HepG2 (cell line): Measurements from ENCODE around the gene RNASE4. TPM values are rescaled to one million over a fixed set of nuclear protein-coding genes. Genes with fewer than 3 reads are reported as not detected.

Experiments used
- ARNTL ChIP-seq: sonication (generic); formaldehyde crosslinking; IDR thresholded peaks from 2 replicates; pipeline ENCODE4 v1.4.0; 2020; ENCODE audit warnings: mild to moderate bottlenecking, missing genetic modification reagents
- ATF4 ChIP-seq, 2 experiments: fragments of 450-650 bp in 1 of 2; sonication (generic) in 1 of 2; formaldehyde crosslinking; IDR thresholded peaks; 2 replicates each; pipeline versions ENCODE4 v1.5.0 to v1.8.0; 2020 to 2022; ENCODE audit warnings: mild to moderate bottlenecking in 1 of 2, missing genetic modification reagents in 1 of 2
- CREM ChIP-seq, 2 experiments: sonication (generic) in 1 of 2; formaldehyde crosslinking in 1 of 2; IDR thresholded peaks; 2 replicates each; pipeline versions ENCODE4 v1.4.0 to v1.6.1; 2016 to 2020; ENCODE audit warnings: antibody characterized with exemption in 1 of 2, mild to moderate bottlenecking in 1 of 2, missing genetic modification reagents in 1 of 2
- E2F5 ChIP-seq: sonication (generic); formaldehyde crosslinking; conservative IDR thresholded peaks from 2 replicates; pipeline ENCODE4 v1.4.0; 2020; ENCODE audit warnings: missing genetic modification reagents
- EED ChIP-seq: sonication (generic); formaldehyde crosslinking; IDR thresholded peaks from 2 replicates; pipeline ENCODE4 v1.5.0; 2020; ENCODE audit warnings: mild to moderate bottlenecking, missing genetic modification reagents
- ETV5 ChIP-seq: IDR thresholded peaks from 2 replicates; pipeline ENCODE4 v1.6.1; 2018; ENCODE audit warnings: missing biosample characterization, missing genetic modification reagents, inconsistent platforms, borderline replicate concordance
- KDM1A ChIP-seq: IDR thresholded peaks from 2 replicates; pipeline ENCODE4 v1.6.1; 2016; ENCODE audit warnings: missing compliant biosample characterization
- KDM6A ChIP-seq: IDR thresholded peaks from 2 replicates; pipeline ENCODE4 v1.6.1; 2016; ENCODE audit warnings: low read depth
- KLF16 ChIP-seq, 2 experiments: sonication (generic) in 1 of 2; formaldehyde crosslinking in 1 of 2; IDR thresholded peaks; 2 replicates each; pipeline versions ENCODE4 v1.6.1 to v1.8.0; 2016 to 2023; ENCODE audit warnings: missing genetic modification reagents in 2 of 2, missing compliant biosample characterization in 1 of 2
- KLF9 ChIP-seq: IDR thresholded peaks from 2 replicates; pipeline ENCODE4 v1.6.1; 2016; ENCODE audit warnings: low read depth
- MAFF ChIP-seq: IDR thresholded peaks from 2 replicates; pipeline ENCODE4 v1.6.1; 2011; ENCODE audit warnings: low read depth, low read length, improper control_type of control experiment
- MIXL1 ChIP-seq: IDR thresholded peaks from 2 replicates; pipeline ENCODE4 v1.6.1; 2016
- NAIF1 ChIP-seq: sonication (generic); formaldehyde crosslinking; IDR thresholded peaks from 2 replicates; pipeline ENCODE4 v1.5.0; 2020; ENCODE audit warnings: mild to moderate bottlenecking, missing genetic modification reagents, borderline replicate concordance
- NPAS2 ChIP-seq: sonication (generic); formaldehyde crosslinking; IDR thresholded peaks from 2 replicates; pipeline ENCODE4 v1.8.0; 2022; ENCODE audit warnings: mild to moderate bottlenecking, missing genetic modification reagents, borderline replicate concordance
- PAWR ChIP-seq: sonication (generic); formaldehyde crosslinking; IDR thresholded peaks from 2 replicates; pipeline ENCODE4 v1.4.0; 2020; ENCODE audit warnings: missing genetic modification reagents, mild to moderate bottlenecking, borderline replicate concordance
- PBX3 ChIP-seq: sonication (generic); formaldehyde crosslinking; IDR thresholded peaks from 2 replicates; pipeline ENCODE4 v1.8.1; 2023; ENCODE audit warnings: missing genetic modification reagents, inconsistent platforms, borderline replicate concordance
- PTBP1 ChIP-seq: fragments of 200-400 bp; formaldehyde crosslinking; IDR thresholded peaks from 2 replicates; pipeline ENCODE4 v1.6.1; 2018; ENCODE audit warnings: low read length, low read depth; ENCODE audit not compliant: poor library complexity, severe bottlenecking
- SIX4 ChIP-seq: sonication (generic); formaldehyde crosslinking; IDR thresholded peaks from 2 replicates; pipeline ENCODE4 v1.4.0; 2020; ENCODE audit warnings: missing genetic modification reagents
- SMYD3 ChIP-seq: sonication (generic); formaldehyde crosslinking; IDR thresholded peaks from 2 replicates; pipeline ENCODE4 v1.8.1; 2023; ENCODE audit warnings: mild to moderate bottlenecking, missing genetic modification reagents
- TSC22D2 ChIP-seq: sonication (generic); formaldehyde crosslinking; IDR thresholded peaks from 2 replicates; pipeline ENCODE4 v1.5.1; 2020; ENCODE audit warnings: missing genetic modification reagents, mild to moderate bottlenecking, borderline replicate concordance
- ZBTB25 ChIP-seq: IDR thresholded peaks from 2 replicates; pipeline ENCODE4 v1.6.1; 2018; ENCODE audit warnings: missing genetic modification reagents
- ZNF30 ChIP-seq: sonication (generic); formaldehyde crosslinking; IDR thresholded peaks from 2 replicates; pipeline ENCODE4 v1.5.0; 2020; ENCODE audit warnings: mild to moderate bottlenecking, missing genetic modification reagents
- ZNF468 ChIP-seq: sonication (generic); formaldehyde crosslinking; IDR thresholded peaks from 2 replicates; pipeline ENCODE4 v1.8.0; 2022; ENCODE audit warnings: mild to moderate bottlenecking, moderate library complexity, missing genetic modification reagents
- ZNF670 ChIP-seq: sonication (generic); formaldehyde crosslinking; IDR thresholded peaks from 2 replicates; pipeline ENCODE4 v1.8.0; 2022; ENCODE audit warnings: mild to moderate bottlenecking, missing genetic modification reagents, borderline replicate concordance
- polyA plus RNA-seq, 8 experiments: library from polyadenylated mRNA; depleted of rRNA in 3 of 8; stranded (reverse) in 7 of 8; unstranded in 1 of 8; fragments of >200 nt; fragmentation: Illumina TruSeq in 4 of 8; extraction: Trizol in 4 of 8; gene quantifications; 2 replicates each; pipeline versions ENCODE4 v1.2.1 to v1.2.3, GENCODE V29; 2011 to 2016; ENCODE audit warnings: low read depth in 4 of 8, missing spikeins in 1 of 8, mixed read lengths in 1 of 8; ENCODE audit not compliant: insufficient read depth in 1 of 8
- total RNA-seq, 5 experiments: library from RNA; depleted of rRNA; stranded (reverse); fragments of >200 nt; fragmentation: Illumina TruSeq; extraction: Trizol; gene quantifications; 2 replicates each; pipeline ENCODE4 v1.2.3, GENCODE V29; 2016; ENCODE audit warnings: low read depth in 1 of 5

RNASE4 gene
- total and polyA plus RNA-seq, 2 of the 13 experiments (the other 11 are each of a cell fraction or from before 2014, with no cell fraction given): 109 to 983 TPM

- TF ChIP-seq ATF4 (CRISPR knock-in tag; IDR thresholded peaks at IDR 0.05) (peak in 1 of 2 experiments; percentile 79; a peak in 1 of 4 replicates), NPAS2 (no peak), KDM6A (CRISPR knock-in tag) (peak; percentile 68; the same call in 1 of the 2 replicates), TSC22D2 (CRISPR knock-in tag) (no peak), E2F5 (CRISPR knock-in tag) (no peak), NAIF1 (no peak), ZNF670 (CRISPR knock-in tag) (0 out of 2 replicates have a peak, but pooled peaks have one; percentile 32), ZBTB25 (CRISPR knock-in tag) (no peak), ZNF30 (no peak), MIXL1 (CRISPR knock-in tag) (peak; percentile 85; the same call in 1 of the 2 replicates), SMYD3 (CRISPR knock-in tag) (no peak), KDM1A (CRISPR knock-in tag) (peak; percentile 46; the same call in 1 of the 2 replicates), PBX3 (CRISPR knock-in tag) (no peak), PAWR (CRISPR knock-in tag) (no peak), ETV5 (CRISPR knock-in tag) (peak; percentile 52; the same call in 1 of the 2 replicates), ARNTL (CRISPR knock-in tag) (no peak), CREM (IDR thresholded peaks at IDR 0.05) (peak; percentile 68), CREM (CRISPR knock-in tag; IDR thresholded peaks at IDR 0.05) (no peak), KLF16 (CRISPR knock-in tag; IDR thresholded peaks at IDR 0.05) (peak in 1 of 2 experiments; percentile 62; a peak in 2 of 4 replicates), SIX4 (CRISPR knock-in tag) (peak; percentile 57; the same call in 1 of the 2 replicates), ZNF468 (CRISPR knock-in tag) (no peak), PTBP1 (no peak), MAFF (no peak), KLF9 (CRISPR knock-in tag) (no peak), EED (CRISPR knock-in tag) (no peak)
Observed at GRCh38 chr14:20671597-20672283, 12.6 kb upstream of the RNASE4 start (continued).
